PFSK-1 (cell line): Measurements from ENCODE around the gene QRFP.

Experiments used
- FOXP2 ChIP-seq: optimal IDR thresholded peaks from 2 replicates; pipeline ENCODE3; 2011; ENCODE audit warnings: borderline replicate concordance, control low read depth, inconsistent platforms; ENCODE audit not compliant: insufficient read depth; ENCODE audit errors: extremely low read length, extremely low read depth
- POLR2AphosphoS5 ChIP-seq: IDR thresholded peaks from 2 replicates; pipeline ENCODE4 v1.6.1; 2012; ENCODE audit warnings: low read depth, mild to moderate bottlenecking, control low read depth, low read length, moderate library complexity
- REST ChIP-seq, 2 experiments: IDR thresholded peaks; 2 replicates each; pipeline versions ENCODE4 v1.6.1 to v1.8.0; 2011 to 2012; ENCODE audit warnings: low read depth in 2 of 2, low read length in 2 of 2, control low read depth in 1 of 2, inconsistent platforms in 1 of 2, mild to moderate bottlenecking in 1 of 2, moderate library complexity in 1 of 2; ENCODE audit not compliant: insufficient read depth in 1 of 2
- SIN3A ChIP-seq: IDR thresholded peaks from 2 replicates; pipeline ENCODE4 v1.6.1; 2012; ENCODE audit warnings: mild to moderate bottlenecking, low read length, moderate library complexity, borderline replicate concordance; ENCODE audit not compliant: insufficient read depth
- TAF1 ChIP-seq: IDR thresholded peaks from 2 replicates; pipeline ENCODE4 v1.6.1; 2012; ENCODE audit warnings: low read length, control low read depth, borderline replicate concordance; ENCODE audit not compliant: insufficient read depth

DNA sequence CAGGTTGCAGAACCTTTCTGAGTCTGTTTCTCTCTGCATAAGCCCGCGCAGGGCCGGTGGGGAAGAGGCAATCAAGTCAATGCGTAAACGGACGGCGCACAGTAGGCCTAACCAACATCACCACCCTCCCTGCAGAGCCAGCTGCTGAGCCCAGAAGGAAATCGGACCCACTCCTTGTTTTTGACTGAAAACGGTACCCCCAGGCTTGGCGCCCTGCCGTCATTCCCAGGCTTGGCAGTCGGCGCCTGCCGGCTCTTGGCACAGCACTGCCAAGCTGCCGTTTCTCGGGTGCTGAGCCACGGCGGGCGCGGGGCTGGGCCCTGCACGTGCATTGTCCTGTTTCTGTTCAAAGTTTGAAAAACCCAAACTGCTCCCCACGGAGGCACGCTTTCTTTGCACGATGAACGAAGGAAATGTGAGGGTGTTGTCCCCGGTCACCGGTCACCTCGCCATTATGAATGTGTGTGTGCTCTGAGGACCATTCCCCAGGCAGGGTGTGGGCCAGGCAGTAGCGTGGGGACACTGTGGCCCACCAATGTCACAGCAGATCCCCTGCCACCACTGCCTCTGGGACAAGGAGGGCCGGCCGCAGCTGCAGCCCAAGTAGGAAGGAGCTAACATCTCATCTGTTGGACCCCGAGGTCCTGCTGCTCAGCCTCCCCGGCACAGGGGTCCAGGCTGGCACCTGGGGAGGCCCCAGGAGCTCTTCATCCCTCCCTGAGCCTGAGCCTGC, 22.4 kb upstream of the QRFP start:
- TF ChIP-seq SIN3A (no peak), POLR2AphosphoS5 (no peak), TAF1 (no peak), REST (IDR thresholded peaks at IDR 0.05; ENCODE audit: insufficient read depth in 1 of 2, low read depth in 2 of 2, low read length in 2 of 2) (no peak), FOXP2 (no peak)
